DND-41 (cell line): Measurements from ENCODE around the gene TCIRG1.
"Not testable (repeated sequence)": the region's sequence is repeated elsewhere in the genome, so short reads cannot be mapped to it uniquely, and the experiment has no call there.

ENCODE experiments used
- ATAC-seq: fragments of 200-7000 bp; cut with Tn5 transposase; 3 replicates; pipeline ENCODE4 v1.9.1; 2021; ENCODE audit warnings: low read depth; ENCODE audit not compliant: insufficient read depth
- DNase-seq: peaks from one replicate; pipeline ENCODE4 v3.0.0-alpha.2; 2020
- H2AFZ ChIP-seq: 2 replicates; pipeline ENCODE4 v1.6.0; 2012; ENCODE audit warnings: low read depth, low read length
- H3K27ac ChIP-seq: 2 replicates; pipeline ENCODE4 v1.5.1; 2012; ENCODE audit warnings: low read length, inconsistent platforms
- H3K27me3 ChIP-seq: fragments of 200-600 bp; sonication (generic); 2 replicates; pipeline ENCODE4 v1.6.0; 2012; ENCODE audit warnings: low read length, mild to moderate bottlenecking, inconsistent platforms; ENCODE audit not compliant: insufficient read depth, poor library complexity
- H3K36me3 ChIP-seq: 2 replicates; pipeline ENCODE4 v1.5.1; 2012; ENCODE audit warnings: low read length, inconsistent platforms; ENCODE audit not compliant: insufficient read depth
- H3K4me1 ChIP-seq: 2 replicates; pipeline ENCODE4 v1.5.1; 2012; ENCODE audit warnings: mild to moderate bottlenecking, low read length; ENCODE audit not compliant: insufficient read depth
- H3K4me2 ChIP-seq: 2 replicates; pipeline ENCODE4 v1.6.0; 2012; ENCODE audit warnings: mild to moderate bottlenecking, moderate library complexity, low read length, inconsistent platforms; ENCODE audit not compliant: insufficient read depth
- H3K4me3 ChIP-seq, 2 experiments: fragments of 200-600 bp in 1 of 2; shearing (Covaris generic) in 1 of 2; 2 replicates each; pipeline ENCODE4 v1.5.1; 2012 to 2016; ENCODE audit warnings: inconsistent platforms in 2 of 2, low read length in 2 of 2, mild to moderate bottlenecking in 2 of 2, low read depth in 1 of 2, moderate library complexity in 1 of 2
- H3K79me2 ChIP-seq: 2 replicates; pipeline ENCODE4 v1.6.0; 2012; ENCODE audit warnings: low read length, inconsistent platforms; ENCODE audit not compliant: insufficient read depth
- H3K9ac ChIP-seq: 2 replicates; pipeline ENCODE4 v1.6.0; 2012; ENCODE audit warnings: low read depth, mild to moderate bottlenecking, inconsistent platforms, low read length, moderate library complexity
- H3K9me3 ChIP-seq: 2 replicates; pipeline ENCODE4 v1.5.1; 2012; ENCODE audit warnings: low read length, moderate library complexity, mild to moderate bottlenecking, inconsistent platforms; ENCODE audit not compliant: insufficient read depth, severe bottlenecking
- H4K20me1 ChIP-seq: 2 replicates; pipeline ENCODE4 v1.6.0; 2012; ENCODE audit warnings: low read length; ENCODE audit not compliant: insufficient read depth
- CTCF ChIP-seq: IDR thresholded peaks from 2 replicates; pipeline ENCODE4 v1.5.1; 2012; ENCODE audit warnings: borderline replicate concordance, low read length, moderate library complexity, mild to moderate bottlenecking; ENCODE audit not compliant: poor library complexity, severe bottlenecking; ENCODE audit errors: extremely low read depth
- EZH2 ChIP-seq: IDR thresholded peaks from 3 replicates; pipeline ENCODE4 v1.6.1; 2012; ENCODE audit warnings: borderline replicate concordance, low read depth, mild to moderate bottlenecking, moderate library complexity, low read length, inconsistent platforms; ENCODE audit not compliant: severe bottlenecking

TCIRG1 gene

GRCh38 chr11:68089679-68090078, 50.9 kb downstream of the TCIRG1 start:
- Histone ChIP-seq H3K27ac (no peak overlapping the region), H3K27me3 (no peaks in the 10 kb centered on the region), H3K4me3 (no peak overlapping the region), H3K4me2 (no peak overlapping the region), H3K36me3 (peaks cover 16% of the 10 kb centered on the region; the same call in 1 of the 2 replicates), H3K4me1 (no peaks in the 10 kb centered on the region), H3K9me3 (no peaks in the 10 kb centered on the region), H3K79me2 (no peaks in the 10 kb centered on the region; the same call in 1 of the 2 replicates), H2AFZ (no peak overlapping the region), H3K9ac (no peak overlapping the region), H4K20me1 (peaks cover 4% of the 10 kb centered on the region; the same call in 1 of the 2 replicates)
- DNase-seq (no peak), ATAC-seq (no peak)
- TF ChIP-seq EZH2 (no peak), CTCF (no peak)

- TF ChIP-seq CTCF = no peak
- TF ChIP-seq EZH2 = no peak
- no peak overlapping the region for H3K4me3 ChIP-seq
- no peak for DNase-seq
- H3K9me3 ChIP-seq = no peaks in the 10 kb centered on the region
- no peaks in the 10 kb centered on the region for H3K4me1 ChIP-seq
- H3K27me3 ChIP-seq = no peaks in the 10 kb centered on the region
- no peak for ATAC-seq
- H3K36me3 ChIP-seq = peaks cover 19% of the 10 kb centered on the region; the same call in 1 of the 2 replicates
- peaks cover 4% of the 10 kb centered on the region; the same call in 1 of the 2 replicates for H4K20me1 ChIP-seq
- no peak overlapping the region for H3K27ac ChIP-seq
- H2AFZ ChIP-seq = no peak overlapping the region
- no peak overlapping the region for H3K4me2 ChIP-seq
- no peak overlapping the region for H3K9ac ChIP-seq
- H3K79me2 ChIP-seq = no peaks in the 10 kb centered on the region; the same call in 1 of the 2 replicates
These were observed 51.5 kb downstream of the TCIRG1 start for GRCh38 chr11:68090287-68090686.

- no peak overlapping the region for H2AFZ ChIP-seq
- no peak overlapping the region for H3K4me3 ChIP-seq
- no peaks in the 10 kb centered on the region; the same call in 1 of the 2 replicates for H3K79me2 ChIP-seq
- TF ChIP-seq CTCF (no peak), EZH2 (no peak)
- H3K4me2 ChIP-seq = no peak overlapping the region
- H3K27me3 ChIP-seq = no peaks in the 10 kb centered on the region
- DNase-seq (no peak), ATAC-seq (no peak)
- H3K4me1 ChIP-seq = no peaks in the 10 kb centered on the region
- H3K36me3 ChIP-seq = peaks cover 19% of the 10 kb centered on the region; the same call in 1 of the 2 replicates
- no peak overlapping the region for H3K9ac ChIP-seq
- no peak overlapping the region for H3K27ac ChIP-seq
- H4K20me1 ChIP-seq = peaks cover 4% of the 10 kb centered on the region; the same call in 1 of the 2 replicates
- H3K9me3 ChIP-seq = no peaks in the 10 kb centered on the region
These were observed 51.9 kb downstream of the TCIRG1 start for GRCh38 chr11:68090706-68091105.

- H2AFZ ChIP-seq = no peak overlapping the region
- no peak for ATAC-seq
- no peak overlapping the region for H3K4me2 ChIP-seq
- H3K4me1 ChIP-seq = no peaks in the 10 kb centered on the region
- no peaks in the 10 kb centered on the region for H3K27me3 ChIP-seq
- H3K27ac ChIP-seq = no peak overlapping the region
- peaks cover 3% of the 10 kb centered on the region; the same call in 1 of the 2 replicates for H3K79me2 ChIP-seq
- peaks cover 4% of the 10 kb centered on the region; the same call in 1 of the 2 replicates for H4K20me1 ChIP-seq
- TF ChIP-seq CTCF (no peak), EZH2 (no peak)
- no peak for DNase-seq
- no peak overlapping the region for H3K4me3 ChIP-seq
- H3K9ac ChIP-seq = no peak overlapping the region
- H3K9me3 ChIP-seq = no peaks in the 10 kb centered on the region
- peaks cover 19% of the 10 kb centered on the region; the same call in 1 of the 2 replicates for H3K36me3 ChIP-seq
These were observed 53.6 kb downstream of the TCIRG1 start for GRCh38 chr11:68092411-68092810.

- not testable (repeated sequence) for H2AFZ ChIP-seq, ATAC-seq, H3K9me3 ChIP-seq, DNase-seq, H3K4me1 ChIP-seq, H3K4me3 ChIP-seq, H3K27ac ChIP-seq, H3K4me2 ChIP-seq, H3K79me2 ChIP-seq, H3K9ac ChIP-seq, H4K20me1 ChIP-seq, H3K27me3 ChIP-seq
- H3K36me3 ChIP-seq = peaks cover 19% of the 10 kb centered on the region; the same call in 1 of the 2 replicates
These were observed 54.1 kb downstream of the TCIRG1 start for GRCh38 chr11:68092946-68093345.
